SKM-1 (cell line): Measurements from ENCODE around the gene GSK3B.

ENCODE experiments used
- DNase-seq: peaks from one replicate; lab custom pipeline; 2025; ENCODE audit not compliant: unreplicated experiment; lab: John Stamatoyannopoulos, UW

Gene GSK3B

DNA sequence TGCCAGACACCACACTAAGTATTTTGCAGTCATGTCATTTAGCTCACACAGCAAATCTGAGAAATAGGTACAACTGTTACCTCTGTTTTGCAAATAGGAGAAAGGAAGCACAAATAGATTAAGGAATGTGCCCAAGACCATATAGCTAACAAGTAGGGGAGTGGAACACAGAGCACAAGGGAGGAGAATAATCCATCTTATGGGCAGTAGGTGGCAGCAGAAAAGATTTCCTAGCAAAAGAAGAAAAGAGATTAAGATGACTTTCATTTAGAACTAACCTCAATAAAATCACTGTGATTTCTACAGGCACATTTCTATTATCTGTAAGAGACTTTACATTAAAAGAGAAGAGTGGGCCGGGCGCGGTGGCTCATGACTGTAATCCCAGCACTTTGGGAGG lies 263.2 kb downstream of the GSK3B start:
- DNase-seq = no peak

DNA sequence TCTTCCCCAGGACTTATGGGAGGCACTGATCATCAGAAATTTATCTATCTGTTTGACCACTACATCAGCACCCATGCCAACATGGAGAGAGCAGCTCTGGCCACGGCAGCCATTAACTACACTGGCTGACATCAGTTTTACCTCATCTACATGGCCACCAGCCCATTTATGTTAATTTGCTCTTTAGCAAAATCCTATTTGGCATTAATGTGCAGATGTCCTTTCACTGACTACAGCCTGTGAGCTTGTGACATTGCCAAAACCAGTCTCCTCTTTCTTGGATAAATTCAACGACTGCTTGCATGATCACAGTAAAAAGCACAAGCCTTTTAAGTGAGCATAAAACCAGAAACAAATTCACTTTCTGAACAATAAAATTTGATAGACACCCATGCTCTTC lies 264.8 kb downstream of the GSK3B start:
- no peak for DNase-seq

DNA sequence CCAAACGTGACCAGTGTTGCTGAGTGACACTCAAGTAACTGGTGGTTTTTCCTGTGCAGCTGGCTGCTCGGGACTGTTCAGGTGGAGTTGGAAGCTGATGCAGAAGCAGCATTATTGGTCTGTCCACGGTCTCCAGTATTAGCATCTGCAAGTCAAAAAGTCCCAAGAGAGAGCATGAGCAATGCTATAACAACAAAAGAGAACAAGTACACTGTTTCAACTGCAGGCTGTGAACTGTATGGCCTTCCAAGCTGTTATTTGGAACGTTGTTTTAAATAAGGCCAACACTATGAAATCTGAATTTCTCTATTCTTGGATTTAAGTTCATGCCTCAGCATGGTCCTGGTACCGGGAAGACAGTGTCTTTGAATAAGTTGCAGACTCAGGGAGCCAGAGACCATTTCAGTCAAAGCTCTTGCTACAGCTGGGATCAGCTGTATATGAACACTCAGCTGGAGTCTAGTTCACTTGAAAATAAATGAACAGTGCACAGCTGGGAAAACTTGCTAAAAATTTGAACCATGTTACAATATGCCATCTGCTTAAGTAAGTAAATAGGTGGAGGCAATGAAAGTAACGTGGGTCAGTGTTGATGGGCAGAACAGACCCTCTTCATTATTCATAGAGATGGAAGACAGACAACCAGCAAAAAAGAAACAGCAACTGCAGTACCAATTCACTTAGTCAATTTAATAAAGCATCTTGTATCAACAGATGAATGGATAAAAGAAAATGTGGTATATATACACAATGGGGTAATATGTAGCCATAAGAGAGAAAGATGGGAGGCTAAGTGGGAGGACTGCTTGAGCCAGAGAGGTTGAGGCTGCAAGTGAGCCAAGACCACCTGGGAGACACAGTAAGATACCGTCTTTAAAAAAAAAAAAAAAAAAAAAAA lies 267.3 kb downstream of the GSK3B start:
- no peak for DNase-seq

DNA sequence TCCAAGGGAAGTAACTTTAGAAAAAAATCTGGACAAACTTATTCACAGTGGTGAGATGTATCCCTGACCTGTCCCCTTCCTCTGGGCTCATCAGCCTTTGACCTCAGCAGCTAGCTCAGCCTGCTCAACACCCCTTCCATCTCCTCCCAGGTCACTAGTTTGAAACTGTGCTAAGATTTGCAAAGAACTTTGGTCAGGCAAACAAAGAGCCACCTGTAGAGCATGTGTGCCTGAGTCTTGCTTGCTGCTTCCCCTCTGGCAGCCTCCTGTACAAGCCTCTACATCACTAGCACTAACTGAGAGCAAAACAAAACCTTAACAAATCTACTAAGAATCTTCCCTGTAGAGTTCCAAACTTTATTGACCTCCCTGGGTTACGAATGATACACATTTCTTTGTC lies 268.4 kb downstream of the GSK3B start:
- DNase-seq = no peak

DNA sequence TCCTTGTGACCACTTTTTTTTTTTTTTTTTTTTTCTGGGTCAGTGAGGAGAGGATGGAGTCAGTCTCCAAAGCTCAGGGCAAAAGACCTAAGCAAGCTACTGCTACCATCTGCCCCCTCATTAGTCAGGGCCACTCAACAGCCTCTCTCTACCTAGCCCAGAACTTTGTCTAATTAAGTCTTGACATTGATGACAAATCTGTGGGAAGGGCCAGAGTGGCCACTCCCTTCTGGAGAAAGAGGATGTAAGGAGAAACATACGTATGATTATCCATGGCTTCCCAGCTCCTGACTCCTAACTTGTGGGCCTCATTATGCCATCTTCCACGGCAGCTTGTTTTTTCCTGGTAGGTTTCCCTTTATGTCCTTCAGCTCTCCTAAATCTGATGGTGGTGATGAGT lies 274.4 kb downstream of the GSK3B start:
- DNase-seq = no peak

DNA sequence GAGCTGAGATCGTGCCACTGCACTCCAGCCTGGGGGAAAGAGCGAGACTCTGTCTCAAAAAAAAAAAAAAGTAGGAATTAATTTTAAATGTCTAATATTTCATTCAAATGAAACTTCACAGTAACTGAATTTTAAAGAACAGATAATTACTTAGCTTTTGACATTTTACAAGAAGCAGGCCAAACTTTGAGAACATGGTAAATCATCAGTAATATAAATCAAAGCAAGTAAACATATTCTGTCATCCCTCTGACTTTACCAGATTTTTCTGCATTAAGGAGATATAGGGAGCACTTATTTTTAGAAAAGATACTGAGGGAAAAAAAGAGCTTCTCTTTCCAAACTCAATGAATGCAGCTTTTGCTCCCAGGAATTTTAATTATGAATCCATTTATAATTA lies 275.3 kb downstream of the GSK3B start:
- DNase-seq = no peak

DNA sequence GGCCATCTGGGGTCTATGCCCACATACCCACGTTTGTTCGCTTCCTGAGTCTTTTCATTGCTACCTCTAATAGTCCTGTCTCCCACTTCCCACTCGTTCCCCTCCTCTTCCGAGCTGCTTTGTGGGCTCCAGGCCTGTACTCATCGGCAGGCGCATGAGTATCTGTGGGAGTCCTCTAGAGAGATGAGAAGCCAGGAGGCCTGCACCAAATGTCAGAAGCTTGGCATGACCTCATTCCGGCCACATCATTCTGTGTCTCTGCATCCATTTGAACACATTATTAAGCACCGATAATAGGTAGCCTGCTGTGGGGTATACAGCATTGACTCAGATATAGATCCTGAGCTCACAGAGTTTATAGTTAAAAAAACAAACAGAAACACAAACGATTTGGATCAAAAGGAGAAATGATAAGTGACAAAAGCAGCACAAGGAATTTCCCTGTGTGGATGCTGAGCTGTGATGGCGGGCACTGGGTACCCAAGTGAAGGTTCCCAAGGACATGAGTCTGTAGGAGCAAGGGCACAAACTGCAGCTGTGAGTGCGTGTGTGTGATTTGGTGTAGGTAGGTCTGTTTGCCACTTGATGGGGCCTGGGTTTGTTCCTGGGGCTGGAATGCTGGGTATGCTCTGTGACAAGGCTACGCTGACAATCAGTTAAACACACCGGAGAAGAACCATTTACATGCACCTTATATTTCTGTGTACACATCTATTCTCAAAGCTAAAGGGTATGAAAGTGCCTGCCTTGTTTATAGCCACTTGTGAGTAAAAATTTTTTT lies 276.5 kb downstream of the GSK3B start:
- no peak for DNase-seq

DNA sequence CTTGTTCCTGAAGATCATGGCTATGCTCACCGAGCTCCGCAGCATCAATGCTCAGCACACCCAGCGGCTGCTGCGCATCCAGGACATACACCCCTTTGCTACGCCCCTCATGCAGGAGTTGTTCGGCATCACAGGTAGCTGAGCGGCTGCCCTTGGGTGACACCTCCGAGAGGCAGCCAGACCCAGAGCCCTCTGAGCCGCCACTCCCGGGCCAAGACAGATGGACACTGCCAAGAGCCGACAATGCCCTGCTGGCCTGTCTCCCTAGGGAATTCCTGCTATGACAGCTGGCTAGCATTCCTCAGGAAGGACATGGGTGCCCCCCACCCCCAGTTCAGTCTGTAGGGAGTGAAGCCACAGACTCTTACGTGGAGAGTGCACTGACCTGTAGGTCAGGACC lies 277.2 kb downstream of the GSK3B start:
- no peak for DNase-seq

DNA sequence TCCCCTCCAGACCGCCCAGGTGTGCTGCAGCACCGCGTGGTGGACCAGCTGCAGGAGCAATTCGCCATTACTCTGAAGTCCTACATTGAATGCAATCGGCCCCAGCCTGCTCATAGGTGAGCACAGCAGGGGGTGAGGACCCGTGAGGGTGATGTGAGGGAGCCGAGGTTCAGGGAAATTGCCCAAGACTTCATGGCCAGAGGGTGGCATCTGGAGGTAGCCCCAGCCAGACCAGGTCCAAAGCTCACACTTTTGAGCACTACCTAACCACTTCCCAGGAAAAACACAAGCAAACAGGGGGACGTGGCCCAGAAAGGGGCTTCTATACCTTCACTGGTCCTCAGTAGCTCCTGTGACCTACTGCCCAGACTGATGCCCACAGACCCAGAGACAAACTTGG lies 278.5 kb downstream of the GSK3B start:
- DNase-seq = no peak

DNA sequence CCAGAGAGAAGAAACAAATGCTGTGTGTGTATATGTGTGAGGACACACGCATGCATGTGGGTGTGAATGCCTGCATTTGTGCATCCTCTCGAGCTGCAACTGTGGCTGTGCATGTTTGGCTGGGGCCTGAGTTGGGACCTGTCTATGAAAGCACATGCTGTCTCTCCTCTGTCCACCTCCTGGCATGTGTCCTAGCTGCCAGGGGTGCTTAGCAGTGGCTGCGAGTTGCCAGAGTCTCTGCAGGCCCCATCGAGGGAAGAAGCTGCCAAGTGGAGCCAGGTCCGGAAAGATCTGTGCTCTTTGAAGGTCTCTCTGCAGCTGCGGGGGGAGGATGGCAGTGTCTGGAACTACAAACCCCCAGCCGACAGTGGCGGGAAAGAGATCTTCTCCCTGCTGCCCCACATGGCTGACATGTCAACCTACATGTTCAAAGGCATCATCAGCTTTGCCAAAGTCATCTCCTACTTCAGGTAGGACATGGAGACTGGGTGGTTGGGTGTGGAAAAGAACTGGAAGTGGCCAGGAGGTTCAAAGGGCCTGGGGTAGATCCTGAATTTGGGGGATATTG lies 281.7 kb downstream of the GSK3B start:
- DNase-seq = no peak

DNA sequence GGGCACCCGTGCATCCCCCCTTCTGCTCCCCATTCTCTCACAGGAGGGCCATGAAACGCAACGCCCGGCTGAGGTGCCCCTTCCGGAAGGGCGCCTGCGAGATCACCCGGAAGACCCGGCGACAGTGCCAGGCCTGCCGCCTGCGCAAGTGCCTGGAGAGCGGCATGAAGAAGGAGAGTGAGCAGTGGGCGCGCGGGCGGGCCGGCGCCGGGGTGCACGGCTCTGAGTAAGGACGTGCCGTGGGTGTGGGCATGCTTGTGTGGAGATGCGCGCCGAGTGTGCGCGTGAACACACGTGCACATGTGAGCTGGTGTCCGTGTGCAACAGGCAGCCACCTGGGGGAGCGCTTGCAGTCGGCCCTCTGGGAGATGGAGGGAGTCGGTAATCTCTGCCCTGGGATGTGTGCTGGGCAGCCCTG lies 284.2 kb downstream of the GSK3B start:
- no peak for DNase-seq

DNA sequence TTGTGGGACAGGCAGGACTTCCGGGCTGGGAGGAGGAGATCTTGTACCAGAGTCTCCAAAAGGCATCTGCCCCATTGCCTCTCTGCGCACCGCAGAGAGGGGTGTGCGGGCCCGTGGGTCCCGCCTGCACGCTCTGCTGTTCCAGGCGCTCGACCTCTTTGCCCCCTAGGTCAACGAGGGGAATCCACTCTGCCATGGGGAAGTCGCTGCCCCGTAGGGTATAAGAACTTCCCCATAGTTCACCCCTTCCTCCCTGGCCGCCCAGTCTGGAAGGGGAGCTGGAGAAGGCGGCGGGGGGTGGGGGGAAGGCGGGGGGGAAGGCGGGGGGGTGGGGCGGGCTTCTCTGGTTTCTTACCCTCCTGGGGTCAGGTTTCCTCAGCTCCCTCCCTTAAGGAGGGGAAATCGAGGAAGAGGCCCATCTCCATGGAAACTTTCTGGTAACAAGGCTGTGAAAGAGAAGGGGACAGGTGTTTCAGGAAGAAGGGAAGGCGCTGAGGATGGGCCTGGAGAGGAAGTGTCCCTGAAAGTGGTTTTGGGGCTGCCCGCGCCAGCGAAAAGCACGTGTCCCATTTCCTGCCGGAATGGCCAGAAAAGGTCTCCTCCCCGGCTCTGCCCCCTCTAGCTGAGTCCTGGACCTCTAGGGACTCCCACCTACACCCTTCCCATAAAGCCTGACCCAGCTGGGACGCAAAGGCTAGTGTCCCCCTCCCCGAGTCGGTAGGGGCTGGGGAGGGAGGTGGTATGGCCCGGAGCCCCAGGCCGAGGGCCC lies 284.8 kb downstream of the GSK3B start:
- DNase-seq = no peak

DNA sequence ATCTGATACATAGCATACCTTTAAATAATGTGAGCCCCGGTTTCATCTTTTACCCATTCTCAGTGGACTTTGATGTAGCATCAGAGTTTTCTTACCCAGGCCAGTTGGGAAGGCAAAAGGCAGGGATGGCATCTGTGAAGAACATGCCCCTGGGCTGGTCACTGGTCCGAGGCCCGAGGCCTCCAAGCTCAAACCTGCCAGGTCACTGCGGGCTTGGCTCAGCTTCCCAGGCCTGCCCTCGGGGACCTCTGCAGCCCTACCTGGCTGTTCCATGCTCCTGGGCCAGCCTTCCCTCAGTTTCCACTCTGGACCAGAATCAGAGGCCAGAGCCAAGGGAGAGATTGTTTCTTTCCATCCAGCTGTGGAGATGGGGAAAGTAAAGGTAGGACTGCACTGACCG lies 285.4 kb downstream of the GSK3B start:
- DNase-seq = no peak

DNA sequence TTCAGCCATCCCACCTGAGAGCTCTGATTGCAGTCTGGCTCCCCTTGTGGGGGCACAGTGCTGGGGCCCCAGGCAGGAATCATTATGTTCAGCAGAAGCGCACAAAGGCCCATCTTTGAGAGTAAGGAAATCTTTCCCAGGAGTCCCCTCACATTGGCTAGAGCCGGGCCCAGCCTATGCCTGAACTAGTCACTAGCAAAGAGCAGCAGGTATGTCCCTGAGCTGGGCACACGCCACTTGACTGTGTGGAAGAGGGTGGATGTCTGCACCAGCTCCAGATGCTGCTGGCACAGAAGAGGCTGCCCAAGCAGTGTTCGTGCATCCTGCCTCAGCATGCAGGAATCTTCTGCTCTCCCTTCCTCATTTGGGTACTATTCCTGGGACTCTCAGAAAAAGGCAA lies 286.0 kb downstream of the GSK3B start:
- no peak for DNase-seq

DNA sequence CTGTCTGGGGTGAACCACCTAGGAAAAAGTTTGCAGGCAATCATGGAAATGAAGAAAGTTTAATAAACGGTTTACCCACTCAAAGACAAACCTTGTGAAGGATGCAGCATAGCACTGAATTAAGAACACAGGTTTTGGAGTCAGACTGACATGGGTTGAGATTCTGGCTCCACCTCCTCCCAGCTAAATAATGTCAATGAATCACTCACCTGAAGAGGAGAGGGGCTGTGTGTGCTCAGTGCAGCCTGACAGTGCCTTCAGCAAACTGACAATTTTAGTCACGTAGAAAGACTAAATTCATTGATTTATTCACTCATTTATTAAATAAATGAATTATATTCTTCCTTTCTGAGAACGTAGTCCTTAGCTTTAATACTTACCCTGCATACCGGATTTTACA lies 293.4 kb downstream of the GSK3B start:
- no peak for DNase-seq

DNA sequence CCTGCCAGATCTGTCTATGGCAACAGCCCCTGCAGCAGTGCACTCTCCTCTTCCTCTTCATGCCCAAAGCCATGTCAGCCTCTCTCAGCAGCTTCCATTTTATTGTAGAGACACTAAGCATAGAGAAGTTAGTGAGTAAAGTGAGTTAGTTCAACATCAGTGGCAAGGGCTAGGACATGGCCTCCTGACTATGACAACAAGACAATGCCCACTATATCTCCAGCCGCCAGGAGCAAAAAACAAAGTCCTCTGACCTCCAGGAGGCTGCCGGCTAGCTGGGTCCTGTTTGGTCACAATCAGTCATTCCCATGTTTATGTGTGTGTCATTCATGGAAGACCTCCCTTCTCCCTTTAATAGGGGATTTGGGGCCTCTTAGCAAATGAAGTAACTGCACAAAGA lies 297.5 kb downstream of the GSK3B start:
- DNase-seq = no peak

DNA sequence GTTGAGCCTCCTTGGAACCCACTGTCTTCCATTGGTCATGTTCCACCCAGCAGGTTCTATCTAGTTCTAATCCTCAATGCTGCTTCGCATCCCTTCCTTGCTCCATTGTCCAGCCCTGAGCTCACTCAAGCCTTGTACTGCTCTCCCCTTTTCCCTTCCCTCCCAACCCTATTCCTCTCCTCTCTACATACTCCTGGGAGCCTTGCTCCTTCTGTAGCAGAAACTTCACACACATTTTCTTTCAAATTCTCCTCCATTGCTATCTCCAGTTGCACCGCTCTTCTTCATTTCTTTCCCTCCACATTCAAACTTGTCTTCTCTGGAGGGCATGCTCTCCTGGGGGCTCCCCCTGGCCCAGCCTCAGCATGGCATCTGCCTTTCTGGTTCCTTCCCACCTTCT lies 297.9 kb downstream of the GSK3B start:
- no peak for DNase-seq

DNA sequence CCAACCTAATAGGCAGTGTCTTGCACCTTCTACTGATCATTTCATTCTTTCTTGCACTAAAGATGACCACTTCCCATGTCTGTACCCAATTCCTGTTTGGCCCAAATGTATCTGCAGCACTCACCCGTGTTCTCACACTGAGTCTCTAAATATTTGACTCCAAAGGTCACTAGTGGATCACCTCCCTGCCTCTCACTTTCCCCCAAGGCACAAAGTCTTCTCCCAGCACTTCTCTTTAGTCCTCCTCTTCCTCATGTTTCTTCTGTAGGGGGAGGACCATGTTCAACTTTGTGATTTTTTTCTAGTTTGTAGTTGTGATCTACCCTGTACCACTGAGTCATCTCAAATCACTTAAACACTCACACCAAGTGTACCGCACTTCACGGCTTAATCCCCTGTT lies 298.4 kb downstream of the GSK3B start:
- DNase-seq = no peak

DNA sequence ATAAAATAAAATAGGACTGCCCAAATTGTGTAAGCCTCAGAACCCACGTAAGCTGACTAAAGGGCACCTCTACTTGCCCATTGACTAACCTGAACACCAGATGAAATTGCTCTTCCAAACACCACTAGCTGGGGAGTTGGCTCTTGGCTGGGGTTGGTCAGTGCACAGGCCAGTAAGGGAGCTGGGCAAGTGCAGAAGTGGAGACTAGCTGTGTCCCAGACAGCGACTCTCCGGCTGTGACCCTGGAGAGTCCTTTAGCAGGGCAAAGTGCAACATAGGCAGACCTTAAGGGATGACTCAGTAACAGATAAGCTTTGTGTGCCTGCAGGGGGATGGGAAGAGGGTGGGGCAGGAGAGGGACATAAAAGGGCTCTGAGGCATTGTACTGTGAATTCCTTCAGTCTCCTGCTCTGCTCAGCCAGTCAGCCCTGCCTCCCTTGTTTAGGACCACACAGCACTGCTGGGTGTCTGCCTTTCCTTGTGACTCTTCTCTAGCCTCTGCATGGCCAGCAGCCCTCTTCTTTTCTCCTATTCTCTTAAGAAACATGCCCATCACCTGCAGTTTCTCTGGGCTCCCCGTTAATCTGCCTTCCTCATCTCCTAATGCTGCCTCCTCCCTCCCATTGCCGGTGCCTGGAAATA lies 299.2 kb downstream of the GSK3B start:
- DNase-seq = no peak

DNA sequence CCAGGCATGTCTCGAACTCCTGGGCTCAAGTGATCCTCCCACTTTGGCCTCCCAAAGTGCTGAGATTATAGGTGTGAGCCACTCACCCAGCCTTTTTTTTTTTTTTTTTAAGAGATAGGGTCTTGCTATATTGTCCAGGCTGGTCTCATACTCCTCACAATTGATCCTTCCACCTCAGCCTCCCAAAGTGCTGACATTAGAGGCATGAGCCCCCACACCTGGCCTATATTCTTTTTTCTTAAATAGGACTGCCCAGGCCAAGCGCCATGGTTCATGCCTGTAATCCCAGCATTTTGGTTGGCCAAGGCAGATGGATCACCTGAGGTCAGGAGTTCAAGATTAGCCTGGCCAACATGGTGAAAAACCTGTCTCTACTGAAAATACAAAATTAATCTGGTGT lies 299.8 kb downstream of the GSK3B start:
- DNase-seq = no peak

DNA sequence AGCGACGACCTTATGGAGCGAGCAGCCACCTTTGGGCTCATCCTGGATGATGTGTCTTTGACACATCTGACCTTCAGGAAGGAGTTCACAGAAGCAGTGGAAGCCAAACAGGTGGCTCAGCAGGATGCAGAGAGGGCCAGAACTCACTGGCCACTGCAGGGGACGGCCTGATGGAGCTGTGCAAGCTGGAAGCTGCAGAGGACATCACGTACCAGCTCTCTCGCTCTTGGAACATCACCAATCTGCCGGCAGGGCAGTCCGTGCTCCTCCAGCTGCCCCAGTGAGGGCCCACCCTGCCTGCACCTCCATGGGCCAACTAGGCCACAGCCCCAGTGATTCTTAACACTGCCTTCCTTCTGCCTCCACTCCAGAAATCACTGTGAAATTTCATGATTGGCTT lies 302.0 kb downstream of the GSK3B start:
- no peak for DNase-seq
